NCI-H2029 (cell line): ENCODE measurements around the gene RAP1A.
"Not testable (repeated sequence)": the region's sequence is repeated elsewhere in the genome, so short reads cannot be mapped to it uniquely, and the experiment has no call there.

ENCODE experiments used
- DNase-seq: peaks from one replicate; lab custom pipeline; 2025; lab: John Stamatoyannopoulos, UW

Gene RAP1A

GRCh38 chr1:111737216-111738132 is 117.9 kb downstream of the RAP1A start:
- DNase-seq = no peak

GRCh38 chr1:111738133-111738435 is 118.5 kb downstream of the RAP1A start:
- no peak for DNase-seq

GRCh38 chr1:111738436-111739193 is 119.0 kb downstream of the RAP1A start:
- DNase-seq = no peak

- no peak for DNase-seq
These were observed 119.8 kb downstream of the RAP1A start, which contains the start of gene INKA2 for GRCh38 chr1:111739194-111739924. INKA2 (minus strand) TSS chr1:111739395; CDS start chr1:111739242, 153 bp downstream.

GRCh38 chr1:111739925-111740765 is 120.6 kb downstream of the RAP1A start:
- DNase-seq = peak; percentile 41

- DNase-seq = not testable (repeated sequence)
These were observed 122.7 kb downstream of the RAP1A start for GRCh38 chr1:111742292-111742691.

- no peak for DNase-seq
These were observed 123.5 kb downstream of the RAP1A start for GRCh38 chr1:111742938-111743549.

- no peak for DNase-seq
These were observed 124.1 kb downstream of the RAP1A start for GRCh38 chr1:111743679-111744101.

- DNase-seq = no peak
These were observed 126.4 kb downstream of the RAP1A start for GRCh38 chr1:111745675-111746613.

- no peak for DNase-seq
These were observed 127.0 kb downstream of the RAP1A start for GRCh38 chr1:111746614-111746999.

GRCh38 chr1:111747282-111747734 is 127.7 kb downstream of the RAP1A start:
- peak; percentile 49 for DNase-seq

GRCh38 chr1:111747947-111748346 is 128.4 kb downstream of the RAP1A start:
- DNase-seq = no peak

- DNase-seq = no peak
These were observed 130.0 kb downstream of the RAP1A start for GRCh38 chr1:111749628-111750027.

- DNase-seq = no peak
These were observed 131.3 kb downstream of the RAP1A start for GRCh38 chr1:111750856-111751255.

GRCh38 chr1:111751906-111752575 is 132.5 kb downstream of the RAP1A start:
- DNase-seq = no peak

- DNase-seq = peak; percentile 24
These were observed 135.4 kb downstream of the RAP1A start for GRCh38 chr1:111754984-111755330.

GRCh38 chr1:111755331-111756123 is 135.9 kb downstream of the RAP1A start, which contains the start of gene DDX20:
DDX20 (plus strand) TSS chr1:111755901; CDS start chr1:111755925, 24 bp downstream.
- DNase-seq = peak; percentile 91

- no peak for DNase-seq
These were observed 136.5 kb downstream of the RAP1A start for GRCh38 chr1:111756124-111756513.
